ENCODE results near the gene CAPZB. TPM values are rescaled to one million over a fixed set of nuclear protein-coding genes. Genes with fewer than 3 reads are reported as not detected.

The CAPZB gene
- total and polyA plus RNA-seq, 2 experiments from 2014 or later, result 86.2 to 278 TPM

DNA sequence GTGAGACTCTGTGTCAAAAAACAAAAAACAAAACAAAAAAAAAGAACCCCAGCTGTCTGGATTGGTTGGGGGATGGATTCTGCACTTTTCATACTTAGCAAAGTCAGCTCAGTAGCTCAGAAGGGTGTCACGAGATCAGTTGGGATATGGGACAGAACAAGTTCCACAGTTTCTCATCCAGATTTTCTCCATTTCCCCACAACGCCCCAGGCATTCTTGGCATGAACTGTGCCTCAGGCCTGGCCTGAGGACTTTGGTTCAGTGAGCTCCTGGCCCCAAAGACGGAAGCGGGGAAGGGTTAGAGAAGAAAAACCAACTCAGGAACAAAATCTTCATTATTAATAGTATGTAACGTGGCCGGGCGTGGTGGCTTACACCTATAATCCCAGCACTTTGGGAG is 175.3 kb downstream of the CAPZB start:
- no peak for TF ChIP-seq CTCF (IDR thresholded peaks at IDR 0.05; ENCODE audit: low read depth, low read length)
- Histone ChIP-seq H3K27me3 (no peaks in the 10 kb centered on the region), H3K9me3 (ENCODE audit: low read depth) (no peaks in the 10 kb centered on the region), H3K27ac (no peak overlapping the region), H3K4me1 (ENCODE audit: low read depth) (no peaks in the 10 kb centered on the region), H3K36me3 (peaks cover 8% of the 10 kb centered on the region), H3K4me3 (no peak overlapping the region)
- no peak for DNase-seq (ENCODE audit: low read depth in 1 of 2, low spot score in 1 of 2)

- DNase-seq (ENCODE audit: low read depth in 1 of 2, low spot score in 1 of 2), result peak in 1 of 2 donors; percentile 30
- TF ChIP-seq CTCF (IDR thresholded peaks at IDR 0.05; ENCODE audit: low read depth, low read length), result no peak
- Histone ChIP-seq H3K4me1 (ENCODE audit: low read depth) (no peaks in the 10 kb centered on the region), H3K9me3 (ENCODE audit: low read depth) (no peaks in the 10 kb centered on the region), H3K27me3 (no peaks in the 10 kb centered on the region), H3K4me3 (no peak overlapping the region), H3K27ac (no peak overlapping the region), H3K36me3 (peaks cover 11% of the 10 kb centered on the region)
Measured at GRCh38 chr1:19309123-19309813, 176.1 kb downstream of the CAPZB start.

DNA sequence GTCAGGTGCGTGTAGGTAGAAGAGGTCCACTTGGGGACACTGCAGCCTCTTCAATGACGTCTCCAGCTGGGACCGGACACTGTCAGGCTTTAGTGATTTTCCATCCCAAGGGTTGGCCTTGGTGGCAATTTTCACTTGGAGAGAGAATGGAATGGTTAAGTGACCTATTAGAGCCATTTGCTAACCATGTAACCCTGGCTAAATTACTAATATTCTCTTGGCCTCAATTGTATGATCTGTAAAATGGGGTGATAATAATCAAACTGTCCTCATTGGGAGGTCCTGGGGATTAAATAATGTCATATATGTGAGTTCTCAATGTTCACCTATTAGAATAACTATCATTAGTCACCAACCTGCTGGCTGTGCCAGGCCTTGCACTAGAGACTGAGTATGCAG is 176.8 kb downstream of the CAPZB start:
- DNase-seq (ENCODE audit: low read depth in 1 of 2, low spot score in 1 of 2), result no peak
- H3K36me3 ChIP-seq, result peaks cover 15% of the 10 kb centered on the region
- H3K9me3 ChIP-seq (ENCODE audit: low read depth), result no peaks in the 10 kb centered on the region
- H3K27me3 ChIP-seq, result no peaks in the 10 kb centered on the region
- TF ChIP-seq CTCF (IDR thresholded peaks at IDR 0.05; ENCODE audit: low read depth, low read length), result no peak
- H3K27ac ChIP-seq, result no peak overlapping the region
- H3K4me1 ChIP-seq (ENCODE audit: low read depth), result no peaks in the 10 kb centered on the region
- H3K4me3 ChIP-seq, result no peak overlapping the region

- H3K4me3 ChIP-seq, result no peak overlapping the region
- H3K4me1 ChIP-seq (ENCODE audit: low read depth), result no peaks in the 10 kb centered on the region
- no peak for TF ChIP-seq CTCF (IDR thresholded peaks at IDR 0.05; ENCODE audit: low read depth, low read length)
- no peaks in the 10 kb centered on the region for H3K27me3 ChIP-seq
- H3K27ac ChIP-seq, result no peak overlapping the region
- H3K36me3 ChIP-seq, result peaks cover 17% of the 10 kb centered on the region
- H3K9me3 ChIP-seq (ENCODE audit: low read depth), result no peaks in the 10 kb centered on the region
- DNase-seq (ENCODE audit: low read depth in 1 of 2, low spot score in 1 of 2), result no peak
Measured at GRCh38 chr1:19307794-19308508, 177.4 kb downstream of the CAPZB start.

DNA sequence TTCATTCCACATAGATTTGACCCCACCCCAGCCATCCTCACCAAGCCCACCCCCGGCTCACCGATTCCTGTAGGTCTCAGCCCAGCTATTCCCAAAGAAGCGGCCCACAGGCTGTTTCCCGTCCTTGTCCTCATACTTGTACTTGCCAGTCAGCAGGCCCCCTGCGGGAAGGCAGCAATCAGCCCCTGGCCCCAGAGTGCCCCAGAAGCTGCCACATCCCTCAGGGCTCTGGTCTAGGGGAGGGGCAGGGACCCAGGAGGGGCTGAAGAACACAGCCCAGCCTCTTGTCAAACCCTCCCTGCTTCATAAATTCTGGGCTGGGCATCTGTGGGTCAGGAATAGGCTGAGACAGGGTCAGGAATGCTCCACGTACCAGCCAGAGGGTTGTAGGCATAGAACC is 178.4 kb downstream of the CAPZB start:
- peaks cover 20% of the 10 kb centered on the region for H3K36me3 ChIP-seq

More for the DNA sequence above, 178.4 kb downstream of the CAPZB start:
- no peak for TF ChIP-seq CTCF (IDR thresholded peaks at IDR 0.05; ENCODE audit: low read depth, low read length)
- Histone ChIP-seq H3K27ac (no peak overlapping the region), H3K9me3 (ENCODE audit: low read depth) (no peaks in the 10 kb centered on the region), H3K4me1 (ENCODE audit: low read depth) (no peaks in the 10 kb centered on the region), H3K4me3 (no peak overlapping the region), H3K27me3 (no peaks in the 10 kb centered on the region)
- DNase-seq (ENCODE audit: low read depth in 1 of 2, low spot score in 1 of 2), result no peak
